PC-9 (cell line): ENCODE measurements around the gene WNT4. TPM values are rescaled to one million over a fixed set of nuclear protein-coding genes. Genes with fewer than 3 reads are reported as not detected.

Experiments used
- BruUV-seq: library from RNA; stranded (reverse); fragments of 400-500 nt; replicated peaks from 2 replicates; lab custom pipeline; 2021; lab: Mats Ljungman, UMichigan
- CTCF ChIA-PET: fragments of 300-600 bp; sonication (Branson Sonifier 250); formaldehyde crosslinking; loops from one replicate; lab custom pipeline; 2022; ENCODE audit warnings: antibody characterized with exemption; lab: Charles Lee
- POLR2A ChIA-PET: fragments of 300-600 bp; sonication (Branson Sonifier 250); formaldehyde crosslinking; loops from one replicate; lab custom pipeline; 2022; ENCODE audit warnings: antibody characterized with exemption; ENCODE audit not compliant: unreplicated experiment; lab: Charles Lee
- DNase-seq, 2 experiments: peaks; one replicate each; pipeline versions ENCODE4 v3.0.0 to v3.0.0-alpha.2; 2015 to 2022; ENCODE audit warnings: mixed read lengths in 1 of 2
- H2AFZ ChIP-seq: fragments of 200-600 bp; sonication (generic); 2 replicates; pipeline ENCODE4 v1.8.1; 2017; ENCODE audit warnings: antibody characterized with exemption
- H3F3A ChIP-seq: fragments of 200-600 bp; sonication (generic); 2 replicates; pipeline ENCODE4 v1.8.1; 2017; ENCODE audit warnings: antibody characterized with exemption, mild to moderate bottlenecking, low read depth; ENCODE audit not compliant: insufficient read depth
- H3K27ac ChIP-seq: fragments of 200-600 bp; sonication (generic); 2 replicates; pipeline ENCODE4 v1.6.1; 2016; ENCODE audit warnings: mixed run types
- H3K27me3 ChIP-seq: fragments of 200-600 bp; sonication (generic); 2 replicates; pipeline ENCODE4 v1.6.1; 2016; ENCODE audit warnings: low read depth, mixed run types; ENCODE audit not compliant: insufficient read depth
- H3K36me3 ChIP-seq: fragments of 200-600 bp; sonication (generic); 2 replicates; pipeline ENCODE4 v1.6.1; 2016; ENCODE audit warnings: low read depth, mixed run types
- H3K4me1 ChIP-seq: fragments of 200-600 bp; sonication (generic); replicated peaks from 2 replicates; pipeline ENCODE4 v1.6.1; 2016; ENCODE audit warnings: mixed run types; ENCODE audit not compliant: insufficient read depth
- H3K4me2 ChIP-seq: fragments of 200-600 bp; sonication (generic); 2 replicates; pipeline ENCODE4 v1.6.1; 2017; ENCODE audit warnings: mixed run types
- H3K4me3 ChIP-seq: fragments of 200-600 bp; sonication (generic); 2 replicates; pipeline ENCODE4 v1.6.1; 2016; ENCODE audit warnings: mixed run types
- H3K79me2 ChIP-seq: fragments of 200-600 bp; sonication (generic); 2 replicates; pipeline ENCODE4 v1.6.1; 2017; ENCODE audit warnings: low read depth, mixed run types
- H3K9me2 ChIP-seq: fragments of 200-600 bp; sonication (generic); 2 replicates; pipeline ENCODE4 v1.8.1; 2017; ENCODE audit warnings: mild to moderate bottlenecking; ENCODE audit not compliant: insufficient read depth
- H3K9me3 ChIP-seq: fragments of 200-600 bp; sonication (generic); 2 replicates; pipeline ENCODE4 v1.8.1; 2016; ENCODE audit warnings: low read depth; ENCODE audit not compliant: insufficient read depth
- H4K20me1 ChIP-seq: fragments of 200-600 bp; sonication (generic); 2 replicates; pipeline ENCODE4 v1.8.1; 2017; ENCODE audit not compliant: insufficient read depth
- EZH2 ChIP-seq: fragments of 200-600 bp; sonication (generic); IDR thresholded peaks from 2 replicates; pipeline ENCODE4 v1.8.0; 2017; ENCODE audit warnings: antibody characterized with exemption, low read depth
- intact Hi-C: fragments of 100-400 bp; cut with micrococcal nuclease; formaldehyde crosslinking; loops from one replicate; pipeline ENCODE4 v1.10.0; 2022; ENCODE audit not compliant: unreplicated experiment
- total RNA-seq: library from RNA; stranded (reverse); gene quantifications from 2 replicates; pipeline ENCODE4 v1.2.3, GENCODE V29; 2021
- TF ChIP-seq, protein P1 (sequence below): fragments of 200-600 bp; sonication (generic); conservative IDR thresholded peaks from 2 replicates; pipeline ENCODE4 v1.6.1; 2017; ENCODE audit warnings: mixed run types, antibody characterized with exemption, mild to moderate bottlenecking, moderate library complexity

The WNT4 gene
- total RNA-seq, 1 experiment from 2014 or later, result 0.83 TPM

DNA sequence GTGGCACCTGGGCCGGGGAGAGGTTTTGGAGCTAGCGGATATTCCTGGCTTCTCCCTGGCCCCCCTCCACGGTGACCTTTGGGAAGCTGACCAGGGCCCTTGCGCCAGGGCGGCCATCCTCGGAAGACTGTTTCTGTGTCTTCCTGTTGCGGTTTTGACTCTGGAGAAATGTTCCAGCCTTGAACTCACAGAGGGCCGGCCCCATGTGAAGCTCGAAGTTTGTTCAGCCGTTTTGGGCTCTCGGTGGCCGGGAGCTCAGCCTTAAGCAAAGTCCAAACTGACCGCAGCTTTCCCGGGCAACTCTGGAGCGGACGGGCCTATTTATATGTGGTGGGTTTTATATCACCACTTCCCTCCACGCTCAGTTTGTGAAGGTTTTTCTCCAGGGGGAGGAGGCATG, 17.0 kb upstream of the WNT4 start:
- no peaks in the 10 kb centered on the region for H3K4me1 ChIP-seq
- no peak for DNase-seq
- TF ChIP-seq, protein P1, sequence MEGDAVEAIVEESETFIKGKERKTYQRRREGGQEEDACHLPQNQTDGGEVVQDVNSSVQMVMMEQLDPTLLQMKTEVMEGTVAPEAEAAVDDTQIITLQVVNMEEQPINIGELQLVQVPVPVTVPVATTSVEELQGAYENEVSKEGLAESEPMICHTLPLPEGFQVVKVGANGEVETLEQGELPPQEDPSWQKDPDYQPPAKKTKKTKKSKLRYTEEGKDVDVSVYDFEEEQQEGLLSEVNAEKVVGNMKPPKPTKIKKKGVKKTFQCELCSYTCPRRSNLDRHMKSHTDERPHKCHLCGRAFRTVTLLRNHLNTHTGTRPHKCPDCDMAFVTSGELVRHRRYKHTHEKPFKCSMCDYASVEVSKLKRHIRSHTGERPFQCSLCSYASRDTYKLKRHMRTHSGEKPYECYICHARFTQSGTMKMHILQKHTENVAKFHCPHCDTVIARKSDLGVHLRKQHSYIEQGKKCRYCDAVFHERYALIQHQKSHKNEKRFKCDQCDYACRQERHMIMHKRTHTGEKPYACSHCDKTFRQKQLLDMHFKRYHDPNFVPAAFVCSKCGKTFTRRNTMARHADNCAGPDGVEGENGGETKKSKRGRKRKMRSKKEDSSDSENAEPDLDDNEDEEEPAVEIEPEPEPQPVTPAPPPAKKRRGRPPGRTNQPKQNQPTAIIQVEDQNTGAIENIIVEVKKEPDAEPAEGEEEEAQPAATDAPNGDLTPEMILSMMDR, result no peak
- TF ChIP-seq EZH2, result no peak
- H3K9me3 ChIP-seq, result no peaks in the 10 kb centered on the region
- no peak overlapping the region for H3K27ac ChIP-seq
- no peaks in the 10 kb centered on the region for H3K27me3 ChIP-seq
- H4K20me1 ChIP-seq, result no peaks in the 10 kb centered on the region
- H3K9me2 ChIP-seq, result no peaks in the 10 kb centered on the region
- H3F3A ChIP-seq, result no peaks in the 10 kb centered on the region
- H3K4me2 ChIP-seq, result no peak overlapping the region
- ChIA-PET CTCF (no interaction called here), POLR2A (no interaction called here)
- H3K79me2 ChIP-seq, result no peaks in the 10 kb centered on the region
- no peak overlapping the region for H3K4me3 ChIP-seq
- no TSS peak for BruUV-seq
- no peak overlapping the region for H2AFZ ChIP-seq
- H3K36me3 ChIP-seq, result no peaks in the 10 kb centered on the region
- intact Hi-C loops, result no loop called here

DNA sequence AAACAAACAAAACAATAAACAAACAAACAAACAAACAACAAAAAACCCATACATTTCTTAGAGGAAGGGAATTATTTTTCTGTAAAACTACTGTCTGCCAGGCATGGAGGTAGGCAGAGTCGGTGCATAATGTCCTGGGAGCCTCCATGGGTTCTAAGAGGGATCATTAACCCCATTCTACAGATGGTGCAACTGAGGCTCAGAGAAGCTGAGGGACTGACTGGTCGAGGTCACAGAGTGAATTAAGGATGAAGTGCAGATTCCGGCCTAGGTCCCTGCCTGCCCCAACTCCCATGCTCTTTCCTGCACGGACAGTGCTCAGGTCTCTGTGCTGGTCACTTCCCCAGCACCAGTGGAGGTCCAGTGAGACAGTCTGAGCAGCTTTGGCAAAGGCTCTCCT, 15.8 kb upstream of the WNT4 start:
- intact Hi-C loops, result no loop called here
- H3K4me2 ChIP-seq, result no peak overlapping the region
- H4K20me1 ChIP-seq, result no peaks in the 10 kb centered on the region
- no peaks in the 10 kb centered on the region for H3K9me3 ChIP-seq
- no peak for DNase-seq
- no peaks in the 10 kb centered on the region for H3K9me2 ChIP-seq
- H3K79me2 ChIP-seq, result no peaks in the 10 kb centered on the region
- H3K4me1 ChIP-seq, result no peaks in the 10 kb centered on the region
- no peaks in the 10 kb centered on the region for H3F3A ChIP-seq
- H2AFZ ChIP-seq, result no peak overlapping the region
- CTCF ChIA-PET, result no interaction called here
- TF ChIP-seq EZH2, result no peak
- BruUV-seq, result no TSS peak
- no peaks in the 10 kb centered on the region for H3K27me3 ChIP-seq
- H3K27ac ChIP-seq, result no peak overlapping the region
- POLR2A ChIA-PET, result no interaction called here
- no peaks in the 10 kb centered on the region for H3K36me3 ChIP-seq
- no peak overlapping the region for H3K4me3 ChIP-seq

DNA sequence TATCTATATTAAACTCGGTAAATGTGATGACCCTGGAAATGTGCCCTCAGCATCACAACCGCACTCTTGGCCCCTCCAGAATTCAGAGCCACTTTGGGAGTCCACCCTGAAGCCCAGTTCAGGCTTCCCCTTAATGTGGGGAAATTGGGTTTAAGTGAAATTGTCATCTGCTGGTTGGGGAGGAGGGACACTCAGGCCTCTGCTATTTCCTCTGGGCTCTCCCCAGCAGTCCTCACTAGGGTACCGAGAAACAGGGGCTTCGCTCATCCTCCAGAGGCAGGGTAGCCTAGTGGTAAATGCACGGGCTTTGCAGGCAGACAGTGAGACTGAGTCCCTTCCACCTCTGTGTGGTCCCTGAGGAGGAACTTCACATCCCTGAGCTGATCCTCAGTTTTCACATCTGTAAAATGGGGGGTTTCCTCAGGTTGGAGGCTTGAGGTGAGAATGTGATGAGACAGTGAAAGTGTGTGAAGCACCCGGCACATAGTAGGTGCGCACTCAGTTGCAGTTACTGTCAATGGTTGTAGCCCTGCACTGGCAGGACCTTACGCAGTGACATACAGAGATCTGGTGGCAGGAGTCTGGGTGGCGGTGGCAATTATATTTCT, 14.6 kb upstream of the WNT4 start:
- ChIA-PET POLR2A (no interaction called here), CTCF (no interaction called here)
- no peaks in the 10 kb centered on the region for H3F3A ChIP-seq
- H3K4me3 ChIP-seq, result no peak overlapping the region
- H3K9me3 ChIP-seq, result no peaks in the 10 kb centered on the region
- no peaks in the 10 kb centered on the region for H3K9me2 ChIP-seq
- no peaks in the 10 kb centered on the region for H3K79me2 ChIP-seq
- no peaks in the 10 kb centered on the region for H3K36me3 ChIP-seq
- DNase-seq, result no peak
- no peak overlapping the region for H3K4me2 ChIP-seq
- H2AFZ ChIP-seq, result no peak overlapping the region
- no TSS peak for BruUV-seq
- H3K4me1 ChIP-seq, result no peaks in the 10 kb centered on the region
- TF ChIP-seq, protein P1, result no peak
- no peak for TF ChIP-seq EZH2
- no peaks in the 10 kb centered on the region for H3K27me3 ChIP-seq
- intact Hi-C loops, result no loop called here
- H3K27ac ChIP-seq, result no peak overlapping the region
- no peaks in the 10 kb centered on the region for H4K20me1 ChIP-seq

DNA sequence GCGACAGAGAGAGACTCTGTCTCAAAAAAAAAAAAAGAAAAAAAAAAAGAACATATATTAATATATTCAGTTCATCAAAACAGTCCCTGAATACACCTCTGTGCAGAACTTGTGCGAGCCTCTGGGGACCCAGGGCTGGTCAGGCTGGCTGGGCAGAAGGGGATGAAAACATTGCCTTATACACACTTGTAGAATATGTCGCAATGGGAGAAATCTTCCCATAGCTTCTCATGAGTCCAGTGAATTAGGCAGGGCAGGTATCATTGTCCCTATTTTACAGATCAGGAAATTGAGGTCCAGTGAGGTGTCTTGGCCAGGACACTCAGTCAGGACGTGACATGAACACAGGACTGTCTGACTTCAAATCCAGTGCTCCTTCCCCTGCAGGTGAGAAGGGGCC, 12.6 kb upstream of the WNT4 start:
- Histone ChIP-seq H3K4me2 (no peak overlapping the region), H3K36me3 (no peaks in the 10 kb centered on the region), H3K9me2 (no peaks in the 10 kb centered on the region), H3K4me1 (no peaks in the 10 kb centered on the region), H3K4me3 (no peak overlapping the region), H3K9me3 (no peaks in the 10 kb centered on the region), H3K79me2 (no peaks in the 10 kb centered on the region), H3K27ac (no peak overlapping the region), H4K20me1 (no peaks in the 10 kb centered on the region), H2AFZ (no peak overlapping the region), H3F3A (no peaks in the 10 kb centered on the region), H3K27me3 (no peaks in the 10 kb centered on the region)
- no TSS peak for BruUV-seq
- no peak for DNase-seq
- CTCF ChIA-PET, result no interaction called here
- intact Hi-C loops, result no loop called here
- TF ChIP-seq, protein P1, result no peak
- no peak for TF ChIP-seq EZH2
- POLR2A ChIA-PET, result no interaction called here
